PC-3 (cell line): Measurements from ENCODE around the gene CIAO1.

ENCODE experiments used
- EZH2phosphoT487 ChIP-seq: fragments of 300-600 bp; sonication (generic); IDR thresholded peaks from 2 replicates; pipeline ENCODE4 v1.6.1; 2018; ENCODE audit warnings: mild to moderate bottlenecking, antibody characterized with exemption, low read length, borderline replicate concordance
- TF ChIP-seq, protein P1 (sequence below): fragments of 300-600 bp; sonication (generic); conservative IDR thresholded peaks from 2 replicates; pipeline ENCODE4 v1.5.1; 2017; ENCODE audit warnings: antibody characterized with exemption, low read depth, mild to moderate bottlenecking, low read length

- TF ChIP-seq, protein P1, sequence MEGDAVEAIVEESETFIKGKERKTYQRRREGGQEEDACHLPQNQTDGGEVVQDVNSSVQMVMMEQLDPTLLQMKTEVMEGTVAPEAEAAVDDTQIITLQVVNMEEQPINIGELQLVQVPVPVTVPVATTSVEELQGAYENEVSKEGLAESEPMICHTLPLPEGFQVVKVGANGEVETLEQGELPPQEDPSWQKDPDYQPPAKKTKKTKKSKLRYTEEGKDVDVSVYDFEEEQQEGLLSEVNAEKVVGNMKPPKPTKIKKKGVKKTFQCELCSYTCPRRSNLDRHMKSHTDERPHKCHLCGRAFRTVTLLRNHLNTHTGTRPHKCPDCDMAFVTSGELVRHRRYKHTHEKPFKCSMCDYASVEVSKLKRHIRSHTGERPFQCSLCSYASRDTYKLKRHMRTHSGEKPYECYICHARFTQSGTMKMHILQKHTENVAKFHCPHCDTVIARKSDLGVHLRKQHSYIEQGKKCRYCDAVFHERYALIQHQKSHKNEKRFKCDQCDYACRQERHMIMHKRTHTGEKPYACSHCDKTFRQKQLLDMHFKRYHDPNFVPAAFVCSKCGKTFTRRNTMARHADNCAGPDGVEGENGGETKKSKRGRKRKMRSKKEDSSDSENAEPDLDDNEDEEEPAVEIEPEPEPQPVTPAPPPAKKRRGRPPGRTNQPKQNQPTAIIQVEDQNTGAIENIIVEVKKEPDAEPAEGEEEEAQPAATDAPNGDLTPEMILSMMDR = no peak
- TF ChIP-seq EZH2phosphoT487 = no peak
Measured at GRCh38 chr2:96241227-96241626, 24.8 kb upstream of the CIAO1 start.
